DND-41 (cell line): ENCODE results near the gene WEE1.

Experiments
- ATAC-seq: fragments of 200-7000 bp; cut with Tn5 transposase; 3 replicates; pipeline ENCODE4 v1.9.1; 2021; ENCODE audit warnings: low read depth; ENCODE audit not compliant: insufficient read depth
- DNase-seq: peaks from one replicate; pipeline ENCODE4 v3.0.0-alpha.2; 2020
- H2AFZ ChIP-seq: 2 replicates; pipeline ENCODE4 v1.6.0; 2012; ENCODE audit warnings: low read depth, low read length
- H3K27ac ChIP-seq: 2 replicates; pipeline ENCODE4 v1.5.1; 2012; ENCODE audit warnings: low read length, inconsistent platforms
- H3K27me3 ChIP-seq: fragments of 200-600 bp; sonication (generic); 2 replicates; pipeline ENCODE4 v1.6.0; 2012; ENCODE audit warnings: low read length, mild to moderate bottlenecking, inconsistent platforms; ENCODE audit not compliant: insufficient read depth, poor library complexity
- H3K36me3 ChIP-seq: 2 replicates; pipeline ENCODE4 v1.5.1; 2012; ENCODE audit warnings: low read length, inconsistent platforms; ENCODE audit not compliant: insufficient read depth
- H3K4me1 ChIP-seq: 2 replicates; pipeline ENCODE4 v1.5.1; 2012; ENCODE audit warnings: mild to moderate bottlenecking, low read length; ENCODE audit not compliant: insufficient read depth
- H3K4me2 ChIP-seq: 2 replicates; pipeline ENCODE4 v1.6.0; 2012; ENCODE audit warnings: mild to moderate bottlenecking, moderate library complexity, low read length, inconsistent platforms; ENCODE audit not compliant: insufficient read depth
- H3K4me3 ChIP-seq, 2 experiments: fragments of 200-600 bp in 1 of 2; shearing (Covaris generic) in 1 of 2; 2 replicates each; pipeline ENCODE4 v1.5.1; 2012 to 2016; ENCODE audit warnings: inconsistent platforms in 2 of 2, low read length in 2 of 2, mild to moderate bottlenecking in 2 of 2, low read depth in 1 of 2, moderate library complexity in 1 of 2
- H3K79me2 ChIP-seq: 2 replicates; pipeline ENCODE4 v1.6.0; 2012; ENCODE audit warnings: low read length, inconsistent platforms; ENCODE audit not compliant: insufficient read depth
- H3K9ac ChIP-seq: 2 replicates; pipeline ENCODE4 v1.6.0; 2012; ENCODE audit warnings: low read depth, mild to moderate bottlenecking, inconsistent platforms, low read length, moderate library complexity
- H3K9me3 ChIP-seq: 2 replicates; pipeline ENCODE4 v1.5.1; 2012; ENCODE audit warnings: low read length, moderate library complexity, mild to moderate bottlenecking, inconsistent platforms; ENCODE audit not compliant: insufficient read depth, severe bottlenecking
- H4K20me1 ChIP-seq: 2 replicates; pipeline ENCODE4 v1.6.0; 2012; ENCODE audit warnings: low read length; ENCODE audit not compliant: insufficient read depth
- CTCF ChIP-seq: IDR thresholded peaks from 2 replicates; pipeline ENCODE4 v1.5.1; 2012; ENCODE audit warnings: borderline replicate concordance, low read length, moderate library complexity, mild to moderate bottlenecking; ENCODE audit not compliant: poor library complexity, severe bottlenecking; ENCODE audit errors: extremely low read depth
- EZH2 ChIP-seq: IDR thresholded peaks from 3 replicates; pipeline ENCODE4 v1.6.1; 2012; ENCODE audit warnings: borderline replicate concordance, low read depth, mild to moderate bottlenecking, moderate library complexity, low read length, inconsistent platforms; ENCODE audit not compliant: severe bottlenecking

WEE1 gene

GRCh38 chr11:9529334-9529650, 44.2 kb upstream of the WEE1 start:
- Histone ChIP-seq H3K79me2 (no peaks in the 10 kb centered on the region), H3K27ac (no peak overlapping the region), H3K9ac (no peak overlapping the region), H3K4me3 (no peak overlapping the region), H2AFZ (no peak overlapping the region), H4K20me1 (no peaks in the 10 kb centered on the region), H3K27me3 (no peaks in the 10 kb centered on the region), H3K9me3 (no peaks in the 10 kb centered on the region), H3K36me3 (peaks cover 15% of the 10 kb centered on the region), H3K4me1 (no peaks in the 10 kb centered on the region), H3K4me2 (no peak overlapping the region)
- DNase-seq (no peak), ATAC-seq (no peak)
- TF ChIP-seq CTCF (no peak), EZH2 (no peak)

- DNase-seq = no peak
- H3K9me3 ChIP-seq = no peaks in the 10 kb centered on the region
- TF ChIP-seq CTCF (no peak), EZH2 (no peak)
These were observed 43.3 kb upstream of the WEE1 start for GRCh38 chr11:9530020-9530621.

GRCh38 chr11:9530901-9531625, 42.4 kb upstream of the WEE1 start:
- H2AFZ ChIP-seq = no peak overlapping the region
- no peak overlapping the region for H3K9ac ChIP-seq
- TF ChIP-seq CTCF = no peak
- TF ChIP-seq EZH2 = no peak
- DNase-seq (no peak), ATAC-seq (0 out of 3 replicates have a peak, but pooled peaks have one; percentile 25)
- no peaks in the 10 kb centered on the region for H3K27me3 ChIP-seq
- H3K9me3 ChIP-seq = no peaks in the 10 kb centered on the region
- no peaks in the 10 kb centered on the region for H4K20me1 ChIP-seq
- H3K27ac ChIP-seq = no peak overlapping the region
- H3K4me1 ChIP-seq = no peaks in the 10 kb centered on the region
- H3K36me3 ChIP-seq = peaks cover 6% of the 10 kb centered on the region; the same call in 1 of the 2 replicates
- no peak overlapping the region for H3K4me2 ChIP-seq
- H3K4me3 ChIP-seq = no peak overlapping the region
- H3K79me2 ChIP-seq = no peaks in the 10 kb centered on the region

More at GRCh38 chr11:9530020-9530621, 43.3 kb upstream of the WEE1 start:
- H3K9ac ChIP-seq = no peak overlapping the region
- H3K79me2 ChIP-seq = no peaks in the 10 kb centered on the region
- no peak overlapping the region for H3K27ac ChIP-seq
- ATAC-seq = no peak; the same call in 2 of the 3 replicates
- no peak overlapping the region for H2AFZ ChIP-seq
- no peak overlapping the region for H3K4me3 ChIP-seq
- no peaks in the 10 kb centered on the region for H3K4me1 ChIP-seq
- no peaks in the 10 kb centered on the region for H3K27me3 ChIP-seq
- no peaks in the 10 kb centered on the region for H4K20me1 ChIP-seq
- peaks cover 14% of the 10 kb centered on the region for H3K36me3 ChIP-seq
- no peak overlapping the region for H3K4me2 ChIP-seq
